MCF 10A (cell line): ENCODE data around the gene UBQLN4. TPM values are rescaled to one million over a fixed set of nuclear protein-coding genes. Genes with fewer than 3 reads are reported as not detected.
"Not testable (repeated sequence)": the region's sequence is repeated elsewhere in the genome, so short reads cannot be mapped to it uniquely, and the experiment has no call there.

ENCODE experiments used
- BruUV-seq: library from RNA; stranded (reverse); fragments of 400-500 nt; replicated peaks from 2 replicates; lab custom pipeline; 2021; lab: Mats Ljungman, UMichigan
- CTCF ChIA-PET: fragments of 300-600 bp; sonication (Branson Sonifier 250); formaldehyde crosslinking; extraction: SDS; loops from one replicate; lab custom pipeline; 2021; ENCODE audit warnings: antibody characterized with exemption, inconsistent platforms; lab: Yijun Ruan, JAX
- POLR2A ChIA-PET: fragments of 300-600, 350-650 bp; sonication (Branson Sonifier 250); formaldehyde crosslinking; extraction: SDS; loops from one replicate; lab custom pipeline; 2020; ENCODE audit warnings: antibody characterized with exemption, inconsistent platforms; lab: Yijun Ruan, JAX
- DNase-seq: peaks from one replicate; pipeline ENCODE4 v3.0.0-alpha.2; 2018; ENCODE audit not compliant: unreplicated experiment
- H3K27ac Mint-ChIP-seq: one replicate; pipeline ENCODE4 v1.8.0; 2022; ENCODE audit warnings: mild to moderate bottlenecking, low read depth, mixed read lengths; ENCODE audit not compliant: unreplicated experiment
- H3K27me3 Mint-ChIP-seq: one replicate; pipeline ENCODE4 v1.8.0; 2022; ENCODE audit warnings: mixed read lengths; ENCODE audit not compliant: insufficient read depth, unreplicated experiment
- H3K36me3 Mint-ChIP-seq: one replicate; pipeline ENCODE4 v1.8.0; 2022; ENCODE audit warnings: mild to moderate bottlenecking, moderate library complexity, mixed read lengths; ENCODE audit not compliant: insufficient read depth, unreplicated experiment
- H3K4me1 Mint-ChIP-seq: one replicate; pipeline ENCODE4 v1.8.0; 2022; ENCODE audit warnings: mixed read lengths; ENCODE audit not compliant: insufficient read depth, unreplicated experiment
- H3K4me3 Mint-ChIP-seq: one replicate; pipeline ENCODE4 v1.8.0; 2022; ENCODE audit warnings: mild to moderate bottlenecking, moderate library complexity, mixed read lengths; ENCODE audit not compliant: unreplicated experiment
- H3K9me3 Mint-ChIP-seq: one replicate; pipeline ENCODE4 v1.8.0; 2022; ENCODE audit warnings: mixed read lengths; ENCODE audit not compliant: unreplicated experiment
- intact Hi-C: fragments of 100-400 bp; cut with micrococcal nuclease; formaldehyde crosslinking; loops from 2 replicates; pipeline ENCODE4 v1.14.1; 2022
- total RNA-seq: library from RNA; stranded (reverse); gene quantifications from 2 replicates; pipeline ENCODE4 v1.2.3, GENCODE V29; 2022
- TF ChIP-seq, protein P1 (sequence below): fragments of 200-600 bp; IDR thresholded peaks from one replicate; pipeline ENCODE4 v1.8.0; 2022; ENCODE audit warnings: antibody characterized with exemption, mild to moderate bottlenecking; ENCODE audit not compliant: unreplicated experiment

The UBQLN4 gene
- total RNA-seq, 1 experiment from 2014 or later, result 49.0 TPM

DNA sequence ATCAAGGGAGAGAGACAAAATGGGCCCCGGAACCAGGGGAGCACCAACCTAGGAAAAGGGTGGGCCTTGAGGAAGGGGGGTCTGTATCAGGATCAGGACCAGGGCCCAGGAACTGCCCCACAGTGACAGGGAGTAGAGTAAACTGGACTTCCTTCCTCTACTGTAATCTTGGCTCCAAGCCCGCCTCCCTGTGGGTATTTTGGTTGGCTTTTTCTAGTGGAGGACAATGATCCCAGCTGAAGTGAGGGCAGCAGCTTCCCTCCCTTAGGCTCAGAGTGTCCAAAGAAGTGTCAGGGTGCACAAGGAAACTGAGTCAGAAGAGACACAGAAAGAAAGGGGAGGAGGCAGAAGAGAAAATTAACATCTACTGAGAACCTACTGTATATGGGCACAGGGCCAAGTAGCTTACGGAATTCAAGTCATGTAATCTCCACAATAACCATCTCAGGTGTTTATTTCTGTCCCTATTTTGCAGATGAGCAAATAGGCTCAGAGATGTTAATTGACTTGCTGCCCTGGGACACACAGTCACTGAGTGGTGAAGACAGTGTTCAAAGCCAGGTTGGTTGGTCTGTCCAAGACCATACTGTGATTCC, 4.8 kb downstream of the UBQLN4 start:
- peaks cover 22% of the 10 kb centered on the region for H3K4me1 Mint-ChIP-seq
- H3K9me3 Mint-ChIP-seq, result no peaks in the 10 kb centered on the region
- H3K36me3 Mint-ChIP-seq, result peaks cover 59% of the 10 kb centered on the region
- ChIA-PET CTCF (interaction anchor here (0.7 to 1.2 kb wide), 2 partner anchors 59 to 121 kb away, joined by 3 to 6 read pairs; no protein-coding TSS in a partner anchor), POLR2A (interaction anchor here (1.0 kb wide), 1 partner anchor 55 kb away, joined by 3 read pairs; no protein-coding TSS in a partner anchor)
- BruUV-seq, result no TSS peak
- DNase-seq, result no peak
- intact Hi-C loops, result no loop called here
- TF ChIP-seq, protein P1, sequence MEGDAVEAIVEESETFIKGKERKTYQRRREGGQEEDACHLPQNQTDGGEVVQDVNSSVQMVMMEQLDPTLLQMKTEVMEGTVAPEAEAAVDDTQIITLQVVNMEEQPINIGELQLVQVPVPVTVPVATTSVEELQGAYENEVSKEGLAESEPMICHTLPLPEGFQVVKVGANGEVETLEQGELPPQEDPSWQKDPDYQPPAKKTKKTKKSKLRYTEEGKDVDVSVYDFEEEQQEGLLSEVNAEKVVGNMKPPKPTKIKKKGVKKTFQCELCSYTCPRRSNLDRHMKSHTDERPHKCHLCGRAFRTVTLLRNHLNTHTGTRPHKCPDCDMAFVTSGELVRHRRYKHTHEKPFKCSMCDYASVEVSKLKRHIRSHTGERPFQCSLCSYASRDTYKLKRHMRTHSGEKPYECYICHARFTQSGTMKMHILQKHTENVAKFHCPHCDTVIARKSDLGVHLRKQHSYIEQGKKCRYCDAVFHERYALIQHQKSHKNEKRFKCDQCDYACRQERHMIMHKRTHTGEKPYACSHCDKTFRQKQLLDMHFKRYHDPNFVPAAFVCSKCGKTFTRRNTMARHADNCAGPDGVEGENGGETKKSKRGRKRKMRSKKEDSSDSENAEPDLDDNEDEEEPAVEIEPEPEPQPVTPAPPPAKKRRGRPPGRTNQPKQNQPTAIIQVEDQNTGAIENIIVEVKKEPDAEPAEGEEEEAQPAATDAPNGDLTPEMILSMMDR, result no peak
- H3K4me3 Mint-ChIP-seq, result no peak overlapping the region
- H3K27me3 Mint-ChIP-seq, result no peaks in the 10 kb centered on the region
- H3K27ac Mint-ChIP-seq, result no peak overlapping the region

DNA sequence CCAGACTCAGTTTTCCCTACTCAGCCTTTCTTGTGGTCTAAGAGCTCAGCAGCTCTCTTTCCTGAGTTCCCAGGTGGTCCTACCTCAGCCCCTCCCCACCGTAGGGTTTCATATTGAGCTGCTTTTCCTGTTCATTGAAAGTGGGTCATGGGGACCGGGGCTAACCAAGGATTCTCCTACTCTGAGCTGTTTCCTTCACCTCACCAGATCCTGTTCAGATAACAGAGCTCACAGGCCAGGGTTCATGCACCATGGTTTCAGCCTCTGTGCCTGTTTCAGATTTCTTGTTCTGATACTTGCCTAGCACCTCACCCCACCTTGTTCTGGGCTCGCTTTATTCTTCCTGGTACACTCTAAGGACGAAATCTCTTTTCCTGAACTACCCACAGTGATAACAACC, 8.5 kb downstream of the UBQLN4 start:
- Mint-ChIP-seq H3K9me3 (no peaks in the 10 kb centered on the region), H3K27me3 (no peaks in the 10 kb centered on the region), H3K4me1 (peaks cover 15% of the 10 kb centered on the region), H3K27ac (no peak overlapping the region), H3K36me3 (peaks cover 86% of the 10 kb centered on the region), H3K4me3 (no peak overlapping the region)
- POLR2A ChIA-PET, result interaction anchor here (0.9 kb wide), 1 partner anchor 16 kb away, joined by 3 read pairs; no protein-coding TSS in a partner anchor
- no TSS peak for BruUV-seq
- DNase-seq, result no peak
- intact Hi-C loops, result no loop called here
- CTCF ChIA-PET, result interaction anchor here (0.6 kb wide), 1 partner anchor 11 kb away, joined by 3 read pairs; no protein-coding TSS in a partner anchor
- TF ChIP-seq, protein P1, result no peak

DNA sequence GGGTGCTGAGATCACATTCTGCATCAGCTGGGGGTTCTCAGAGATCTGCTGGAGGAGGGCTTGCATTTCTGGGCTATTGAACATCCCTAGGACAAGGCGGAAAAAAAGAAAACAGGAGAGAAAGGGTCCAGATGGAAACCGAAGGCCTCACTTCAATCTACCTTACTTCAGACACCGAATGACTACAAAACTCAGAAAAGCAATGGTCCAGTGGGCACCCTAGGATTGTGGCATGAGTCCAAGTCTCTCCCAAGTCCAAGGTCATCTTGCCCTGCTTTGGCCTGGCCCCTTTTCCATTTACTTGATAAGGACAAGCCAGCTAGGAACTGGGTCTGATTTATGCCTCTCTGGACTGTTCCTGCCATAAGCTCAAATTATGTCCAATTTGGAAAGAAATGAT, 10.8 kb downstream of the UBQLN4 start:
- BruUV-seq, result no TSS peak
- H3K4me3 Mint-ChIP-seq, result no peak overlapping the region
- CTCF ChIA-PET, result interaction anchor here (0.7 to 3.4 kb wide), 4 partner anchors 10 to 105 kb away, joined by 3 to 11 read pairs (median 3); partner anchors contain the start of genes LAMTOR2 and UBQLN4

DNA sequence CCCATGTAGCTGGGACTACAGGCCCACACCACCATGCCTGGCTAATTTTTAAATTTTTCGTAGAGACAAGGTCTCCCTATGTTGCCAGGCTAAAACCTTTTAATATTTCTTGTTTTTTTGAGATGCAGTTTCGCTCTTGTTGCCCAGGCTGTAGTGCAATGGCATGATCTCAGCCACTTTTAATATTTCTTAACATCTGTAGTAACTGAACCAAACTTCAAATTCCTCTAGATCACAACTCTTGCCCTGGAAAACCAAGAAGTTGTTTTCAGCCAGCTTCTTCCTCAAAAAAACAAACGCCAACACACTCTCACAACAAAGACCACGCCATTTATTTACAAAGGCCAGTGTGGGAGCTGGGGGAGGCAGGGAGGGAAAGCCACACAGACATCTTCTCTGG, 18.6 kb downstream of the UBQLN4 start:
- H3K27me3 Mint-ChIP-seq, intact Hi-C loops, H3K4me1 Mint-ChIP-seq, DNase-seq, H3K27ac Mint-ChIP-seq, H3K4me3 Mint-ChIP-seq, BruUV-seq, H3K9me3 Mint-ChIP-seq: not testable (repeated sequence)
- H3K36me3 Mint-ChIP-seq, result peaks cover 45% of the 10 kb centered on the region
- ChIA-PET CTCF (interaction anchor here (1.1 kb wide), 2 partner anchors 14 to 24 kb away, joined by 3 to 5 read pairs; partner anchors contain the start of gene SSR2), POLR2A (interaction anchor here (0.9 kb wide), 1 partner anchor 9 kb away, joined by 3 read pairs; no protein-coding TSS in a partner anchor)

More for the DNA sequence above, 10.8 kb downstream of the UBQLN4 start:
- TF ChIP-seq, protein P1, result no peak
- Mint-ChIP-seq H3K9me3 (no peaks in the 10 kb centered on the region), H3K36me3 (peaks cover 88% of the 10 kb centered on the region), H3K27ac (no peak overlapping the region), H3K27me3 (no peaks in the 10 kb centered on the region), H3K4me1 (peaks cover 8% of the 10 kb centered on the region)
- POLR2A ChIA-PET, result interaction anchor here (0.6 kb wide), 1 partner anchor 9 kb away, joined by 3 read pairs; no protein-coding TSS in a partner anchor
- intact Hi-C loops, result no loop called here
- no peak for DNase-seq
